Activated CD4-positive, alpha-beta T cell treated with anti-CD3 and anti-CD28 coated beads, Interleukin-2, amount 10 ng/mL, durations not matched to agents 7 days and 5 days (primary cell): ENCODE measurements around the gene CETP. TPM values are rescaled to one million over a fixed set of nuclear protein-coding genes. Genes with fewer than 3 reads are reported as not detected.
A peak's percentile ranks its signal among the peaks of the same experiment; 100 is the strongest.

Experiments used
- CTCF ChIA-PET: fragments of 350-600 bp; sonication (Branson Sonifier 250); formaldehyde crosslinking; loops from one replicate; lab custom pipeline; 2021; ENCODE audit warnings: antibody characterized with exemption; lab: Charles Lee
- POLR2A ChIA-PET: fragments of 350-600 bp; sonication (Branson Sonifier 250); formaldehyde crosslinking; loops from one replicate; lab custom pipeline; 2021; ENCODE audit warnings: antibody characterized with exemption; lab: Charles Lee
- DNase-seq: peaks from one replicate; pipeline ENCODE4 v3.0.0-alpha.2; 2020
- H3K27ac Mint-ChIP-seq: one replicate; pipeline ENCODE4 v1.8.0; 2021; ENCODE audit warnings: mild to moderate bottlenecking, moderate library complexity, mixed read lengths
- H3K27me3 Mint-ChIP-seq: one replicate; pipeline ENCODE4 v1.8.0; 2021; ENCODE audit warnings: mixed read lengths
- H3K36me3 Mint-ChIP-seq: one replicate; pipeline ENCODE4 v1.8.0; 2021; ENCODE audit warnings: low read depth, mixed read lengths
- H3K4me1 Mint-ChIP-seq: one replicate; pipeline ENCODE4 v1.8.0; 2021; ENCODE audit warnings: mixed read lengths
- H3K4me3 Mint-ChIP-seq: one replicate; pipeline ENCODE4 v1.8.0; 2021; ENCODE audit warnings: mild to moderate bottlenecking, moderate library complexity, mixed read lengths
- H3K9me3 Mint-ChIP-seq: one replicate; pipeline ENCODE4 v1.8.0; 2021; ENCODE audit warnings: mixed read lengths
- total RNA-seq, 2 experiments: library from RNA; stranded (reverse); gene quantifications; one replicate each; pipeline ENCODE4 v1.2.3, GENCODE V29; 2021

CETP gene
- not detected for total RNA-seq

- CTCF ChIA-PET: interaction anchor here (1.1 to 12.8 kb wide), 5 partner anchors 12 to 84 kb away, joined by 3 to 123 read pairs (median 11); partner anchors contain the start of gene NLRC5
- Mint-ChIP-seq H3K4me3 (no peak within 1 kb of the TSS), H3K4me1 (peaks cover 20% of the 10 kb centered on the region), H3K36me3 (no peaks in the 10 kb centered on the region), H3K27ac (no peak within 1 kb of the TSS), H3K9me3 (no peaks in the 10 kb centered on the region), H3K27me3 (peaks cover 3% of the 10 kb centered on the region)
- POLR2A ChIA-PET: no interaction called here
- DNase-seq: no peak
Measured at GRCh38 chr16:56961851-56962281, at the start of gene CETP. Gene CETP, plus strand, starts transcription at chr16:56961950. Its CDS starts 30 bp downstream, at chr16:56961980.

- no peak overlapping the region for H3K27ac Mint-ChIP-seq
- peaks cover 40% of the 10 kb centered on the region for H3K4me1 Mint-ChIP-seq
- peaks cover 9% of the 10 kb centered on the region for H3K27me3 Mint-ChIP-seq
- POLR2A ChIA-PET: interaction anchor here (0.6 kb wide), 1 partner anchor 309 kb away, joined by 3 read pairs; no protein-coding TSS in a partner anchor
- H3K36me3 Mint-ChIP-seq: peaks cover 3% of the 10 kb centered on the region
- CTCF ChIA-PET: interaction anchor here (1.3 to 3.4 kb wide), 4 partner anchors 11 to 32 kb away, joined by 3 to 9 read pairs (median 5); no protein-coding TSS in a partner anchor
- no peak overlapping the region for H3K4me3 Mint-ChIP-seq
- peaks cover under 1% of the 10 kb centered on the region for H3K9me3 Mint-ChIP-seq
- DNase-seq: no peak
Measured at GRCh38 chr16:56912746-56913708, 48.7 kb upstream of the CETP start.

GRCh38 chr16:56914896-56915295 is 46.9 kb upstream of the CETP start:
- POLR2A ChIA-PET: interaction anchor here (0.6 kb wide), 2 partner anchors 14 to 87 kb away, joined by 3 read pairs; no protein-coding TSS in a partner anchor
- peaks cover 17% of the 10 kb centered on the region for H3K27me3 Mint-ChIP-seq
- peaks cover 2% of the 10 kb centered on the region for H3K9me3 Mint-ChIP-seq
- H3K4me3 Mint-ChIP-seq: no peak overlapping the region
- H3K4me1 Mint-ChIP-seq: peaks cover 50% of the 10 kb centered on the region
- no peak for DNase-seq
- CTCF ChIA-PET: interaction anchor here (0.8 to 1.4 kb wide), 2 partner anchors 12 to 605 kb away, joined by 3 to 4 read pairs; no protein-coding TSS in a partner anchor
- H3K36me3 Mint-ChIP-seq: peaks cover 4% of the 10 kb centered on the region
- no peak overlapping the region for H3K27ac Mint-ChIP-seq

- peaks cover 49% of the 10 kb centered on the region for H3K4me1 Mint-ChIP-seq
- no peak overlapping the region for H3K27ac Mint-ChIP-seq
- peaks cover 4% of the 10 kb centered on the region for H3K36me3 Mint-ChIP-seq
- ChIA-PET POLR2A (interaction anchor here (0.6 kb wide), 1 partner anchor 14 kb away, joined by 3 read pairs; no protein-coding TSS in a partner anchor), CTCF (interaction anchor here (0.8 to 1.4 kb wide), 2 partner anchors 13 to 604 kb away, joined by 3 to 4 read pairs; no protein-coding TSS in a partner anchor)
- peaks cover 2% of the 10 kb centered on the region for H3K9me3 Mint-ChIP-seq
- H3K4me3 Mint-ChIP-seq: no peak overlapping the region
- H3K27me3 Mint-ChIP-seq: peaks cover 17% of the 10 kb centered on the region
- no peak for DNase-seq
Measured at GRCh38 chr16:56915336-56916119, 46.2 kb upstream of the CETP start.

- Mint-ChIP-seq H3K4me1 (peaks cover 36% of the 10 kb centered on the region), H3K36me3 (peaks cover 4% of the 10 kb centered on the region), H3K27ac (peak overlapping the region; percentile 92), H3K27me3 (peaks cover 17% of the 10 kb centered on the region), H3K4me3 (peak overlapping the region; percentile 51), H3K9me3 (peaks cover 2% of the 10 kb centered on the region)
- peak; percentile 54 for DNase-seq
- ChIA-PET CTCF (interaction anchor here (0.6 to 2.1 kb wide), 3 partner anchors 10 to 241 kb away, joined by 4 to 6 read pairs (median 5); no protein-coding TSS in a partner anchor), POLR2A (no interaction called here)
Measured at GRCh38 chr16:56916571-56917403, 45.0 kb upstream of the CETP start.

GRCh38 chr16:56918467-56919012 is 43.2 kb upstream of the CETP start:
- ChIA-PET POLR2A (interaction anchor here (1.1 kb wide), 1 partner anchor 13 kb away, joined by 3 read pairs; no protein-coding TSS in a partner anchor), CTCF (interaction anchor here (0.6 to 2.1 kb wide), 3 partner anchors 8 to 972 kb away, joined by 3 to 6 read pairs (median 4); no protein-coding TSS in a partner anchor)
- peak overlapping the region; percentile 51 for H3K27ac Mint-ChIP-seq
- H3K4me1 Mint-ChIP-seq: peaks cover 33% of the 10 kb centered on the region
- H3K9me3 Mint-ChIP-seq: peaks cover 2% of the 10 kb centered on the region
- no peak overlapping the region for H3K4me3 Mint-ChIP-seq
- H3K36me3 Mint-ChIP-seq: peaks cover 4% of the 10 kb centered on the region
- no peak for DNase-seq
- peaks cover 15% of the 10 kb centered on the region for H3K27me3 Mint-ChIP-seq

- POLR2A ChIA-PET: interaction anchor here (1.1 kb wide), 1 partner anchor 12 kb away, joined by 3 read pairs; no protein-coding TSS in a partner anchor
- Mint-ChIP-seq H3K4me3 (no peak overlapping the region), H3K36me3 (peaks cover 4% of the 10 kb centered on the region), H3K27me3 (peaks cover 13% of the 10 kb centered on the region), H3K27ac (no peak overlapping the region), H3K4me1 (peaks cover 36% of the 10 kb centered on the region), H3K9me3 (peaks cover 2% of the 10 kb centered on the region)
- CTCF ChIA-PET: no interaction called here
- no peak for DNase-seq
Measured at GRCh38 chr16:56919099-56919800, 42.5 kb upstream of the CETP start.

- peaks cover 34% of the 10 kb centered on the region for H3K4me1 Mint-ChIP-seq
- CTCF ChIA-PET: interaction anchor here (0.6 to 1.4 kb wide), 2 partner anchors 10 to 17 kb away, joined by 3 to 5 read pairs; partner anchors contain the start of gene HERPUD1
- peaks cover 4% of the 10 kb centered on the region for H3K36me3 Mint-ChIP-seq
- H3K9me3 Mint-ChIP-seq: peaks cover 2% of the 10 kb centered on the region
- no peak for DNase-seq
- peaks cover 9% of the 10 kb centered on the region for H3K27me3 Mint-ChIP-seq
- H3K27ac Mint-ChIP-seq: no peak overlapping the region
- H3K4me3 Mint-ChIP-seq: no peak overlapping the region
- POLR2A ChIA-PET: no interaction called here
Measured at GRCh38 chr16:56921571-56921970, 40.2 kb upstream of the CETP start.

GRCh38 chr16:56923481-56924091 is 38.2 kb upstream of the CETP start:
- no peak overlapping the region for H3K4me3 Mint-ChIP-seq
- no peak overlapping the region for H3K27ac Mint-ChIP-seq
- no peaks in the 10 kb centered on the region for H3K36me3 Mint-ChIP-seq
- no peaks in the 10 kb centered on the region for H3K9me3 Mint-ChIP-seq
- POLR2A ChIA-PET: no interaction called here
- DNase-seq: no peak
- peaks cover 4% of the 10 kb centered on the region for H3K27me3 Mint-ChIP-seq
- CTCF ChIA-PET: interaction anchor here (0.6 to 2.3 kb wide), 2 partner anchors 11 to 238 kb away, joined by 3 to 7 read pairs; no protein-coding TSS in a partner anchor
- H3K4me1 Mint-ChIP-seq: peaks cover 14% of the 10 kb centered on the region

GRCh38 chr16:56927471-56927870 is 34.3 kb upstream of the CETP start:
- Mint-ChIP-seq H3K27ac (no peak overlapping the region), H3K9me3 (no peaks in the 10 kb centered on the region), H3K4me1 (peaks cover 17% of the 10 kb centered on the region), H3K27me3 (no peaks in the 10 kb centered on the region), H3K36me3 (peaks cover 1% of the 10 kb centered on the region), H3K4me3 (no peak overlapping the region)
- POLR2A ChIA-PET: no interaction called here
- DNase-seq: no peak
- CTCF ChIA-PET: interaction anchor here (1.1 to 1.3 kb wide), 2 partner anchors 11 to 72 kb away, joined by 3 to 6 read pairs; no protein-coding TSS in a partner anchor
